Brain microvascular endothelial cell (primary cell): Measurements from ENCODE around the gene KCND2.

Experiments used
- DNase-seq: peaks from one replicate; pipeline ENCODE4 v3.0.0-alpha.2; 2020
- H3K27ac ChIP-seq: fragments of 250-450 bp; sonication (Bioruptor Pico); 2 replicates; pipeline ENCODE4 v1.5.1; 2020; ENCODE audit warnings: mild to moderate bottlenecking, moderate library complexity
- H3K27me3 ChIP-seq: fragments of 250-450 bp; sonication (Bioruptor Pico); replicated peaks from 2 replicates; pipeline ENCODE4 v1.5.1; 2020; ENCODE audit warnings: mild to moderate bottlenecking
- H3K36me3 ChIP-seq: fragments of 250-450 bp; sonication (Bioruptor Pico); replicated peaks from 2 replicates; pipeline ENCODE4 v1.5.1; 2020; ENCODE audit warnings: mild to moderate bottlenecking
- H3K4me3 ChIP-seq: 2 replicates; pipeline ENCODE4 v1.5.1; 2011; ENCODE audit warnings: low read depth, mild to moderate bottlenecking, control low read depth, low read length, moderate library complexity
- CTCF ChIP-seq: IDR thresholded peaks from 2 replicates; pipeline ENCODE4 v1.5.1; 2011; ENCODE audit warnings: low read depth, mild to moderate bottlenecking, moderate library complexity, low read length, control low read depth, inconsistent platforms; ENCODE audit errors: missing control alignments
- in situ Hi-C: cut with HindIII; loops from 2 replicates; pipeline ENCODE4 v1.10.0; 2017; ENCODE audit warnings: low sequenced_read_pairs, low pct_ligation_motif_present

The KCND2 gene

GRCh38 chr7:120735791-120736190 is 462.8 kb downstream of the KCND2 start:
- in situ Hi-C loops: no loop called here
- no peak for TF ChIP-seq CTCF
- H3K4me3 ChIP-seq: no peak overlapping the region
- no peaks in the 10 kb centered on the region for H3K27me3 ChIP-seq
- peak; percentile 14 for DNase-seq
- no peaks in the 10 kb centered on the region for H3K36me3 ChIP-seq
- no peak overlapping the region for H3K27ac ChIP-seq

GRCh38 chr7:120738816-120739215 is 465.8 kb downstream of the KCND2 start:
- H3K27me3 ChIP-seq: no peaks in the 10 kb centered on the region
- DNase-seq: no peak
- in situ Hi-C loops: no loop called here
- H3K4me3 ChIP-seq: no peak overlapping the region
- H3K36me3 ChIP-seq: no peaks in the 10 kb centered on the region
- TF ChIP-seq CTCF: no peak
- no peak overlapping the region for H3K27ac ChIP-seq

GRCh38 chr7:120740348-120740747 is 467.4 kb downstream of the KCND2 start:
- peak; percentile 62 for DNase-seq

GRCh38 chr7:120741371-120742042 is 468.5 kb downstream of the KCND2 start:
- Histone ChIP-seq H3K27ac (no peak overlapping the region), H3K27me3 (no peaks in the 10 kb centered on the region), H3K36me3 (no peaks in the 10 kb centered on the region), H3K4me3 (no peak overlapping the region)
- TF ChIP-seq CTCF: no peak
- in situ Hi-C loops: no loop called here
- DNase-seq: no peak

More at GRCh38 chr7:120740348-120740747, 467.4 kb downstream of the KCND2 start:
- no peak overlapping the region for H3K27ac ChIP-seq
- no peak for TF ChIP-seq CTCF
- in situ Hi-C loops: no loop called here
- H3K36me3 ChIP-seq: no peaks in the 10 kb centered on the region
- H3K27me3 ChIP-seq: no peaks in the 10 kb centered on the region
- H3K4me3 ChIP-seq: no peak overlapping the region

- no peaks in the 10 kb centered on the region for H3K36me3 ChIP-seq
- H3K4me3 ChIP-seq: no peak overlapping the region
- in situ Hi-C loops: no loop called here
- no peak for DNase-seq
- H3K27me3 ChIP-seq: no peaks in the 10 kb centered on the region
- no peak overlapping the region for H3K27ac ChIP-seq
- no peak for TF ChIP-seq CTCF
These were observed 469.4 kb downstream of the KCND2 start for GRCh38 chr7:120742372-120742771.

- H3K4me3 ChIP-seq: no peak overlapping the region
- H3K27ac ChIP-seq: no peak overlapping the region
- TF ChIP-seq CTCF: no peak
- in situ Hi-C loops: no loop called here
- DNase-seq: no peak
- H3K27me3 ChIP-seq: no peaks in the 10 kb centered on the region
- H3K36me3 ChIP-seq: no peaks in the 10 kb centered on the region
These were observed 470.2 kb downstream of the KCND2 start for GRCh38 chr7:120743128-120743527.
